NT2/D1 (cell line): ENCODE data around the gene IKZF4.

Experiments
- SUZ12 ChIP-seq: IDR thresholded peaks from 2 replicates; pipeline ENCODE4 v1.6.1; 2011; ENCODE audit not compliant: insufficient read length, insufficient read depth; ENCODE audit errors: extremely low read depth
- YY1 ChIP-seq: IDR thresholded peaks from 2 replicates; pipeline ENCODE4 v1.6.1; 2011; ENCODE audit not compliant: insufficient read length, insufficient read depth
- ZNF274 ChIP-seq: IDR thresholded peaks from 2 replicates; pipeline ENCODE4 v1.6.1; 2011; ENCODE audit warnings: mild to moderate bottlenecking, low read depth, low read length

DNA sequence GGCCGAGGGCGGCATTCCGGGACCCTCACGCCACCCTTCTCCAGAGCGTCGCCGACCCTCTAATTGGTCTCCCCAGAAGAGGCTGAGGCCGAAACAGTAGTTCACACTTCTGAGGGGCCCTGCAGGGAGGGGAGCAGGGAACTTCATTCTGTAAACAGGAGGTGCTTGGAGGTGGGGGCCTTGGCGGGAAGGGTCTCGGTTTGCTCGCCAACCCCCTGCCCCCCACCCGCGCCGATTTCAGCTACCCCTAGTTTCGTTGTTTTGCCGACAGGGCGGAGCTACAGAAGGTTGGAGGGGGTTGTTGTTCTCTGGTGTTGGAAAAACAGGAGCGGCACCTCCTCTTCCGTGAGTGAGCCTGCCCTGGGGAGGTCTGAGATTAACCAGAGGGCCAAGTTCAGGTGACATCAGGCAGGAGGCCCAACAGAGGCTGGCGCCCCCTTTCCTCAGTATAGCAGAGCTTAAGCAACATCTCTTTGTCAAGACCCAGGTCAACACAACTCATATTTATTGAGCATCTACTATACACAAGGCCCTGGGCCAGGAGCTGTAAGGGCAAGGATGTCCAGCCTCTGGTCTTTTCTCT lies 59.8 kb downstream of the IKZF4 start:
- TF ChIP-seq YY1 (no peak), SUZ12 (no peak), ZNF274 (no peak)
